Measurements from ENCODE around the gene OTC. TPM values are rescaled to one million over a fixed set of nuclear protein-coding genes. Genes with fewer than 3 reads are reported as not detected.

Gene OTC
- total RNA-seq, 2 experiments from 2014 or later: 0.23 TPM; not detected in 1

DNA sequence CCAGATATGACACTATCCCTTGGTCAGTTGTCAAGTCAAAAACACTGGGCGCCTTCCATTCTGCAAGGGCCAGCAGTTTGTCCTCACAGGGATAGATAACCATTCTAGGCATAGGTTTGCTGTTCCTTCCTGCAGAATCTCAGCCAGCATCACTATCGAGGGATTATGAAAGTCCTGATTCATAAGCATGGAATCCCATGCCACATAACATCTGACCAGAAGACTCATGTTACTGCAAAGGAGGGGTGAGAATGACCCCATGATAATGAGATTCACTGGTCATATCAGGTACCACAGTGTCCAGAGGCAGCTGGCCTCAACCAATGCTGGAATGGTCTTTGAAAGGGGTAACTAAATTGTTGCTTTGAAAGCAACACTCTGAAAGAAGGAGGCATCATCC lies 84.7 kb downstream of the OTC start:
- Mint-ChIP-seq H3K9me3 (no peaks in the 10 kb centered on the region), H3K36me3 (ENCODE audit: low read depth) (no peaks in the 10 kb centered on the region), H3K27me3 (peaks cover 3% of the 10 kb centered on the region), H3K27ac (no peak overlapping the region), H3K4me1 (ENCODE audit: low read depth) (no peaks in the 10 kb centered on the region), H3K4me3 (no peak overlapping the region)
- ATAC-seq (no peak), DNase-seq (no peak)
- TF ChIP-seq, protein P1, sequence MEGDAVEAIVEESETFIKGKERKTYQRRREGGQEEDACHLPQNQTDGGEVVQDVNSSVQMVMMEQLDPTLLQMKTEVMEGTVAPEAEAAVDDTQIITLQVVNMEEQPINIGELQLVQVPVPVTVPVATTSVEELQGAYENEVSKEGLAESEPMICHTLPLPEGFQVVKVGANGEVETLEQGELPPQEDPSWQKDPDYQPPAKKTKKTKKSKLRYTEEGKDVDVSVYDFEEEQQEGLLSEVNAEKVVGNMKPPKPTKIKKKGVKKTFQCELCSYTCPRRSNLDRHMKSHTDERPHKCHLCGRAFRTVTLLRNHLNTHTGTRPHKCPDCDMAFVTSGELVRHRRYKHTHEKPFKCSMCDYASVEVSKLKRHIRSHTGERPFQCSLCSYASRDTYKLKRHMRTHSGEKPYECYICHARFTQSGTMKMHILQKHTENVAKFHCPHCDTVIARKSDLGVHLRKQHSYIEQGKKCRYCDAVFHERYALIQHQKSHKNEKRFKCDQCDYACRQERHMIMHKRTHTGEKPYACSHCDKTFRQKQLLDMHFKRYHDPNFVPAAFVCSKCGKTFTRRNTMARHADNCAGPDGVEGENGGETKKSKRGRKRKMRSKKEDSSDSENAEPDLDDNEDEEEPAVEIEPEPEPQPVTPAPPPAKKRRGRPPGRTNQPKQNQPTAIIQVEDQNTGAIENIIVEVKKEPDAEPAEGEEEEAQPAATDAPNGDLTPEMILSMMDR (IDR thresholded peaks at IDR 0.05): no peak
- ChIA-PET POLR2A (no interaction called here), CTCF (no interaction called here)
- intact Hi-C loops (cut with micrococcal nuclease): no loop called here

DNA sequence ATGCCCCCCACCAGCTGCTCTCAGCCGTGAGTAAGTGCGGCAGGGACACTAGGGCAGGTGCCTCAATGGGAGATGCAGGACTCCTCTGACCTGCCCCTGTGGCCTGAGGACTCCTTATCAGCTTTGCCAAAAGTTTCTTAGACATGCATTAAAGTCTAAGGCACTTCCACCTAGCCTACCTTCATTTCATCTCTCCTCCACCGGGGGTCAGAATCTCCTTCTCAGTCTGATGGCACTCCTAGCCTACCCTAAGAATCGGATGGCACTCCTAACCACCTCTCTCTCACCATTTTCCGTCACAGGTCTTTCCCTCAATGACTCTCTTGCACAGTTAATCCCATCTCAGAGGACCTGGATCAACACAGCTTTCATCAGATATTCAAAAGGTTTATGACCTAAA lies 85.9 kb downstream of the OTC start:
- H3K27ac Mint-ChIP-seq: no peak overlapping the region
- no peak overlapping the region for H3K4me3 Mint-ChIP-seq
- H3K9me3 Mint-ChIP-seq: no peaks in the 10 kb centered on the region
- no peaks in the 10 kb centered on the region for H3K4me1 Mint-ChIP-seq (ENCODE audit: low read depth)
- no peak for ATAC-seq
- ChIA-PET CTCF (no interaction called here), POLR2A (no interaction called here)
- no peak for DNase-seq
- H3K27me3 Mint-ChIP-seq: peaks cover 3% of the 10 kb centered on the region
- TF ChIP-seq, protein P1 (IDR thresholded peaks at IDR 0.05): no peak
- no peaks in the 10 kb centered on the region for H3K36me3 Mint-ChIP-seq (ENCODE audit: low read depth)
- intact Hi-C loops (cut with micrococcal nuclease): no loop called here

DNA sequence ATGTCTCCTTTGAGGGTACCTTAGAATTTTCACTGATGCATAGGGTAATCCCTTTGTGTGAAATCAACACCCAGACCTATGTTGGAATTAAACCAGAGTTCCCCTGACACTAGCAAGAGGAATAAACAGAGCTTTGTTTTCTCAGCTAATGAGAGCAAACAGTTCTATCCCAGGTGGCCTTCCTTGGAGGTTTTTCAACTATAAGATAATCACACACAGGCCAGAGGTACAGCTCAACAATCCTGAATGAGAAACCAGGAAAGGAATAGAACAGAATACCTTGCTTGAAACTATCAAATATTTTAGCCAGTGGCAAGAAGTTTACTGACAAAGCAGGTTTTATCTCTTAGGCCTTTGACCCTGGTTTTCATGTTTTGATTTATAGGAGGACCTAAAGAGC lies 100.2 kb downstream of the OTC start:
- ATAC-seq (no peak), DNase-seq (no peak)
- intact Hi-C loops (cut with micrococcal nuclease): no loop called here
- TF ChIP-seq, protein P1 (IDR thresholded peaks at IDR 0.05): no peak
- ChIA-PET POLR2A (no interaction called here), CTCF (no interaction called here)
- Mint-ChIP-seq H3K4me3 (no peak overlapping the region), H3K27me3 (no peaks in the 10 kb centered on the region), H3K36me3 (ENCODE audit: low read depth) (no peaks in the 10 kb centered on the region), H3K4me1 (ENCODE audit: low read depth) (no peaks in the 10 kb centered on the region), H3K9me3 (no peaks in the 10 kb centered on the region), H3K27ac (no peak overlapping the region)

- no peak overlapping the region for H3K27ac Mint-ChIP-seq
- no peak for DNase-seq
- intact Hi-C loops (cut with micrococcal nuclease): no loop called here
- H3K4me3 Mint-ChIP-seq: no peak overlapping the region
- CTCF ChIA-PET: no interaction called here
- H3K9me3 Mint-ChIP-seq: no peaks in the 10 kb centered on the region
- peaks cover 3% of the 10 kb centered on the region for H3K27me3 Mint-ChIP-seq
- H3K36me3 Mint-ChIP-seq (ENCODE audit: low read depth): no peaks in the 10 kb centered on the region
- H3K4me1 Mint-ChIP-seq (ENCODE audit: low read depth): no peaks in the 10 kb centered on the region
- TF ChIP-seq, protein P1 (IDR thresholded peaks at IDR 0.05): no peak
- POLR2A ChIA-PET: no interaction called here
- no peak for ATAC-seq
Measured at GRCh38 chrX:38458071-38458470, 105.7 kb downstream of the OTC start.

DNA sequence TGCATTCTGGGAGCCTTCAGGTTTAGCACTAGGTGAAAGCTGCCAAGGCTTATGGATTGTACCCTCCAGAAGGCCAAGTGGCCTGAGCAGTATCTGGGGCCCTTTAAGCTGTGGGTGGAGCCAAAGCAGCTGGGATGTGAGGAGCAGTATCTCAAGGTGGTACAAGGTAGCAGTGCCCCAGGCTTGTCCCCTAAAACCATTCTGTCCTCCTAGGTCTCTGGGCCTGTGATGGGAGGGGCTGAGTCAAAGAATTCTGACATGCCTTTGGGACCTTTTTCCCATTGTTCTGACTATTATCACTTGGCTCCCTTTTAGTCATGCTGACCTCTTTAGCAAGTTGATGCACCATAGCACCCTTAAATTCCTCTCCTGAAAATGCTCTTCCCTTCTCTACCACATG lies 109.9 kb downstream of the OTC start:
- ATAC-seq: no peak
- CTCF ChIA-PET: no interaction called here
- peaks cover 5% of the 10 kb centered on the region for H3K27me3 Mint-ChIP-seq
- POLR2A ChIA-PET: no interaction called here
- H3K9me3 Mint-ChIP-seq: no peaks in the 10 kb centered on the region
- no peak for DNase-seq
- H3K27ac Mint-ChIP-seq: no peak overlapping the region
- H3K36me3 Mint-ChIP-seq (ENCODE audit: low read depth): no peaks in the 10 kb centered on the region
- no peak overlapping the region for H3K4me3 Mint-ChIP-seq
- intact Hi-C loops (cut with micrococcal nuclease): no loop called here
- TF ChIP-seq, protein P1 (IDR thresholded peaks at IDR 0.05): no peak
- H3K4me1 Mint-ChIP-seq (ENCODE audit: low read depth): no peaks in the 10 kb centered on the region
